Measurements from ENCODE around the gene SH3D19. TPM values are rescaled to one million over a fixed set of nuclear protein-coding genes. Genes with fewer than 3 reads are reported as not detected.

The SH3D19 gene
- total and polyA plus RNA-seq, 9 donors, result 23.5 to 41.7 (median 27.9) TPM

DNA sequence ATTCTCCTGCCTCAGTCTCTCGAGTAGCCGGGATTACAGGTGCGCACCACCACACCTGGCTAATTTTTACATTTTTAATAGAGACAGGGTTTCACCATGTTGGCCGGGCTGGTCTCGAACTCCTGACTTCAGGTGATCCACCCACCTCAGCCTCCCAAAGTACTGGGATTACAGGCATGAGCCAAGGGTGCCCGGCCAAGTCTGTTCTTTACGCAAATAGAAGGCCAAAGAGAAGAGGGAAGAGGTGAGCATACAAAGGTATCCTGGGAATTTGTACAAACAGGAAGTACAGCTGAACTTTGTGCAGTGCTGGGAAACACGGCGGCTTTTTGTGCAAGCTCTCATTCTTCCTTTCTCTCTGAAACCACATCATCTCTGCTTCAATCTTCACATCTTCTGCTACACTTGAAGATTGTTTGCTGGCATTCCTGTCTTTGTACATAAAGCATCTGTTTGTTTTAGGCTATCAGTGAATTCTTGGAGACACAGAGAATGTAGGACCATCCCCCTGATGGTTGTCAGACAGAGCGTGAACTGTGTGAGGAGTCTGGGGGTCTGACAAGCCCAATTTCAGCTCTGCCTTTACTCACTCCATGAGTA, 120.4 kb downstream of the SH3D19 start:
- Histone ChIP-seq H3K4me3 (ENCODE audit: low read length) (no peak overlapping the region), H3K27me3 (ENCODE audit: control insufficient read depth, insufficient read depth, low read length) (no peaks in the 10 kb centered on the region), H3K4me1 (ENCODE audit: control insufficient read depth, insufficient read depth, low read length) (peaks cover 4% of the 10 kb centered on the region), H3K9me3 (replicated peaks; ENCODE audit: control insufficient read depth, low read depth, low read length) (no peaks in the 10 kb centered on the region), H3K36me3 (ENCODE audit: control insufficient read depth, insufficient read depth, low read length) (no peaks in the 10 kb centered on the region), H3K27ac (ENCODE audit: low read length) (no peak overlapping the region)
- no peak for DNase-seq
- 95% methylated on average over 2 of the region's 10 CpGs for WGBS (ENCODE audit: insufficient coverage)

DNA sequence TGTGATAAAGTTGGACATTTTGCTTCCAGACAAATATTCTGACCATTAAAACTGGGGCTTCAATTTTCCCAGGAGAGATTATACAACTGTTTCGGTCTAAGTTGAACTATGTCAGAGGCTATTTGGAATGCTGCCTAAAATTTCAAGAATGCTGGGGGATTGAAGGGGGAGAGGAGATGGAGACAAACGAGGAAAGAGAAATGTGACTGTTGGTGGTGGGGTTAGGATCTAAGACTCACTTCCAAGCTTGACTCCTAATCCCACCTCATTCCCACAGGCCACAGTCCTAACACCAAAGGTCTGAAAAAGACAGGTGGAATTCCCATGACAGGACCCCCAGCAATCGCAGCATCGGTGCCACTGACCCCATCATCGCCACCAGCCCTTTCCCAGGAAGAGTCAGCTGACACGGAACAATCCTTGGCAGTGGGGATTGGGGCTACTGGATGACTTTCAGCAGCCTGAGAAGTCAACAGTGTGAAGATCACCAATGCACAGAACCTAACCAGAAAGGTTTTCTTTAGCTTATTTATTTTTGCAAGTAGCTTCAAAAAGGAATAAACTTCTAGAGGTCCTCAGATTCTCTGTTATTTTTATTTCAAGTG, 122.5 kb downstream of the SH3D19 start:
- WGBS (ENCODE audit: insufficient coverage), result 93% methylated on average over 4 of the region's 6 CpGs
- DNase-seq, result peak; percentile 61
- no peaks in the 10 kb centered on the region for H3K36me3 ChIP-seq (ENCODE audit: control insufficient read depth, insufficient read depth, low read length)
- H3K27ac ChIP-seq (ENCODE audit: low read length), result no peak overlapping the region
- H3K27me3 ChIP-seq (ENCODE audit: control insufficient read depth, insufficient read depth, low read length), result no peaks in the 10 kb centered on the region
- no peaks in the 10 kb centered on the region for H3K9me3 ChIP-seq (replicated peaks; ENCODE audit: control insufficient read depth, low read depth, low read length)
- no peak overlapping the region for H3K4me3 ChIP-seq (ENCODE audit: low read length)
- peaks cover 6% of the 10 kb centered on the region for H3K4me1 ChIP-seq (ENCODE audit: control insufficient read depth, insufficient read depth, low read length)

DNA sequence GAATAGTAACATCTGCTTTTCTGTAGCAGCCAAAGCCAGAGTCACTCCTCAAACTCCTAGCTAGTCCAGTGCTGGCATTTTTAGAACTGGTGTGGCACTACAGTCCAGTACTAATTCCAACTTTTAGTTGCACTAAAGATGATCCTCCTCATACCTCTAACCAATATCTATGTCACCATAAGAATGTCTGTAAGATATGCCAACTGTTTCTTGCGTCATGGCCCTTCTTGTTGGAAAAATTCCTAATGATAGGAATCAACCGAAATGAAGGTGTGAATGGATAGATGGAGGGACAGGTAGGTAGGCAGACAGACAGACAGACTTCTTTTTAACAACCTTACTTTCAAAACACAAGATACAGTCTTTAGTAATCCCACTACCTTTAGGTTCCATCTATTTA, 123.0 kb downstream of the SH3D19 start:
- Histone ChIP-seq H3K36me3 (ENCODE audit: control insufficient read depth, insufficient read depth, low read length) (no peaks in the 10 kb centered on the region), H3K4me1 (ENCODE audit: control insufficient read depth, insufficient read depth, low read length) (peaks cover 6% of the 10 kb centered on the region), H3K9me3 (replicated peaks; ENCODE audit: control insufficient read depth, low read depth, low read length) (no peaks in the 10 kb centered on the region), H3K27me3 (ENCODE audit: control insufficient read depth, insufficient read depth, low read length) (no peaks in the 10 kb centered on the region), H3K4me3 (ENCODE audit: low read length) (no peak overlapping the region), H3K27ac (ENCODE audit: low read length) (no peak overlapping the region)
- WGBS (ENCODE audit: insufficient coverage), result no CpG with 5 or more reads among the region's 2 CpGs
- DNase-seq, result no peak

DNA sequence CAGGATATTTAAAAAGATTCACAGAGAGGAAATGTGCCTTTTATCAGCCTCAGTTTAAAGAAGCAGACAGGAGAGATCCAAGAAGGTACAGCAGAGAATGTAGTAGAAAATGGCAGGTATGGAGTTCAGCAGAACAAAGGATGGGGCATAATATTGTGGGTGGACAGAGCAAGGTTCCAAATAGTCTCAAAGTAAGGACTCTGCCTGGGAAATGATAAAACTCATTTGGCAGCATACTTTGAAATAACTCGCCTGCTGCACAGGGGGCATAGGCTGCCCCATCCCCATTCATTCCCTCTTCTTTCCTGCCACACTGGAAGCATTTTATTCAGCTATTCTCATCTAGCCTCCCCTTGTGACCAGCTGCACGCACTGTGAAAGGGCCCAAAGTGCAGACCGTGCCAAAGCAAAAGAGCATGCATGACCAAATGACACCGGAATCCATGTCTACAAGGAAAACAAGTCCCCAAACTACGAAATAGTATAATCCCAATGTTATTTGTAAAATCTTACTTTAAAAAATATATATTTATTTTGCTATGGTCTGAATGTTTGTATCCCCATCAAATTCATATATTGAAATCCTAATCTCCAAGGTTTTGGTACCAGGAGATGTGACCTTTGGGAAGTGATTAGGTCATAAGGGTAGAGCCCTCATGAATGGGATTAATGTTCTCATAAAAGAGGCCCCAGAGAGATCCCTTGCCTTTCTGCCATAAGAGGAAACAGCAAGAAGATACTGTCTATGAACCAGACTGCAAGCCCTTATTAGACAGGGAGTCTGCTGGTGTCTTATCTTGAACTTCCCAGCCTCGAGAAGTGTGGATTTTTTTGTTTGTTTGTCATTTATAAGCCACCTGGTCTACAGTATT, 125.8 kb downstream of the SH3D19 start:
- Histone ChIP-seq H3K36me3 (ENCODE audit: control insufficient read depth, insufficient read depth, low read length) (no peaks in the 10 kb centered on the region), H3K27me3 (ENCODE audit: control insufficient read depth, insufficient read depth, low read length) (no peaks in the 10 kb centered on the region), H3K9me3 (replicated peaks; ENCODE audit: control insufficient read depth, low read depth, low read length) (no peaks in the 10 kb centered on the region), H3K4me1 (ENCODE audit: control insufficient read depth, insufficient read depth, low read length) (peaks cover 6% of the 10 kb centered on the region), H3K4me3 (ENCODE audit: low read length) (no peak overlapping the region), H3K27ac (ENCODE audit: low read length) (peak overlapping the region; percentile 55)
- peak; percentile 60 for DNase-seq
- WGBS (ENCODE audit: insufficient coverage), result 100% methylated on average over 1 of the region's 6 CpGs

DNA sequence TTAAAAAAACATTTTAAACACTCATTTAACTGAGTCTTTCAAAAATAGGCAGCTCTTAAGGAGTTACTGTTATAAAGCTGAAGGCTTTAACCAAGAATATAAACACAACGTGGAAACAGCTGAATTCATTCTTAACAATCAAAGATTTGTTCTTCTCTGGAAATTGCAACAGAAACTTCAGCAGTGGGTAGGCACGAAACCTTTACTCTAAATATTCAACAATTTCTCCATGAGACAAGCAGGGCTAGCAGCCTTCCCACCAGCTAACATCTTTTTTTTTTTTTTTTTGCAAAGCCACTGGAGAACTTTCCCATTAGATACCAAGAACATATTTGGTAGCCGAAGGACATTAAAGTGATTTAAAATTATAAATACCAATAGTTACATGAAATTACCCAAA, 126.7 kb downstream of the SH3D19 start:
- peak overlapping the region; percentile 55 for H3K27ac ChIP-seq (ENCODE audit: low read length)
- H3K36me3 ChIP-seq (ENCODE audit: control insufficient read depth, insufficient read depth, low read length), result no peaks in the 10 kb centered on the region
- DNase-seq, result peak; percentile 44
- H3K4me3 ChIP-seq (ENCODE audit: low read length), result no peak overlapping the region
- WGBS (ENCODE audit: insufficient coverage), result no CpG with 5 or more reads among the region's 3 CpGs
- peaks cover 6% of the 10 kb centered on the region for H3K4me1 ChIP-seq (ENCODE audit: control insufficient read depth, insufficient read depth, low read length)
- H3K9me3 ChIP-seq (replicated peaks; ENCODE audit: control insufficient read depth, low read depth, low read length), result no peaks in the 10 kb centered on the region
- H3K27me3 ChIP-seq (ENCODE audit: control insufficient read depth, insufficient read depth, low read length), result no peaks in the 10 kb centered on the region

DNA sequence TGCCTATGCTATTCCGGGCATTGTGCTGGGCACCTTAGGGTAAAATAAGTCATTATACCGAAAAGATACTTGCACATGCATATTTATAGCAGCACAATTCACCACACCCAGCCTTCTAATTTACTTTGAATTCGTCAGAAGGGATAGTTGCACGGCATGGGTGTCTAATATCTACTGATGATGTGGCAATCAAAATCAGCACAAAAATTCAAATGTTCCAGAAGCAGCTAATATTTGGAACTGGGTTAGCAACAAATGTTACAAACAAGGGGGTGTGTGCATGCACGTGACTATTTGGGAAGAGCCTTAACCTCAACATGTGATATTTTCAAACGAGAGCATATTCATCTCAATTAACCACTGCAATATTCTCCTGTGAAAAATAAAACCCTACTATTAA, 128.2 kb downstream of the SH3D19 start:
- H3K27ac ChIP-seq (ENCODE audit: low read length), result no peak overlapping the region
- H3K4me1 ChIP-seq (ENCODE audit: control insufficient read depth, insufficient read depth, low read length), result peaks cover 2% of the 10 kb centered on the region
- 100% methylated on average over 1 of the region's 6 CpGs for WGBS (ENCODE audit: insufficient coverage)
- H3K4me3 ChIP-seq (ENCODE audit: low read length), result no peak overlapping the region
- H3K27me3 ChIP-seq (ENCODE audit: control insufficient read depth, insufficient read depth, low read length), result no peaks in the 10 kb centered on the region
- no peaks in the 10 kb centered on the region for H3K9me3 ChIP-seq (replicated peaks; ENCODE audit: control insufficient read depth, low read depth, low read length)
- no peaks in the 10 kb centered on the region for H3K36me3 ChIP-seq (ENCODE audit: control insufficient read depth, insufficient read depth, low read length)
- peak; percentile 32 for DNase-seq

DNA sequence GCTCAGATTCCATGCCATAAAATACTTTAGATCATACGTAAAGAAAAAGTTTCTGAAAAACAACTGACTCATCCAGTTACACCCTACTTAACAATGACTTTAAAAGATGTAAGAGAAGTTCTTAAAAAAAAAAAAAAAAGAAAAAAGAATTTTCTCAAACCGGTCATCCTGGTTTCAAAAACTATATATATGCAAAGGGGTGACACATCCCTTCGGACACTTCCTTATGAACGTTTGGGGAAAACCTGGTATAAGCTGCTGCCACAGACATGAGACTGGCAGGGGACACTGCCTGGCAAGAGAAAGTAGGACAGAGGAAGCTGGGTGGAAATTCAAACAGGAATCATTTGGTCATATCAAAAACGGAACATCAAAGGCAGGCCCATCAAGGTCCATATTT, 129.6 kb downstream of the SH3D19 start:
- H3K27ac ChIP-seq (ENCODE audit: low read length), result no peak overlapping the region
- no peak overlapping the region for H3K4me3 ChIP-seq (ENCODE audit: low read length)
- no peaks in the 10 kb centered on the region for H3K27me3 ChIP-seq (ENCODE audit: control insufficient read depth, insufficient read depth, low read length)
- no peaks in the 10 kb centered on the region for H3K9me3 ChIP-seq (replicated peaks; ENCODE audit: control insufficient read depth, low read depth, low read length)
- DNase-seq, result peak; percentile 40
- no CpG with 5 or more reads among the region's 5 CpGs for WGBS (ENCODE audit: insufficient coverage)
- H3K4me1 ChIP-seq (ENCODE audit: control insufficient read depth, insufficient read depth, low read length), result peaks cover 2% of the 10 kb centered on the region
- H3K36me3 ChIP-seq (ENCODE audit: control insufficient read depth, insufficient read depth, low read length), result no peaks in the 10 kb centered on the region

DNA sequence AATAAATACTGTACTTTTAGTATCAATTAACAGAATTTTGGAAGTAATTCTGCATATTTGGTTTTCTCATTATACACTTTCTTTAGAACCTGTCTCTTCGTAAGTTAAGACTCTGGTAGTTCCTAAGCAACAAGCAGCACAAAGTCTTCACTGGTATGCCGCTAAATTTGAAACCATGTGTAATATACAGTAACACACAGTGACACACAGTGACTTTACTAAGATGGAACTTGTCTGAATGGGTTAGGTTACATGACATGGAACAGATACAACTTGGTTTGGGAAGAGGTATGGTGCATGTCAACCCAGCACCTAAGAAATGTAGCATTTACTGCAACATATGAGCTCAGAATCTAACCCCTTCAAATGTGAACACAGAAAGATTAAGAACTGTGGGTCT, 132.0 kb downstream of the SH3D19 start:
- Histone ChIP-seq H3K27me3 (ENCODE audit: control insufficient read depth, insufficient read depth, low read length) (no peaks in the 10 kb centered on the region), H3K27ac (ENCODE audit: low read length) (no peak overlapping the region), H3K4me1 (ENCODE audit: control insufficient read depth, insufficient read depth, low read length) (no peaks in the 10 kb centered on the region), H3K9me3 (replicated peaks; ENCODE audit: control insufficient read depth, low read depth, low read length) (peaks cover 2% of the 10 kb centered on the region), H3K4me3 (ENCODE audit: low read length) (no peak overlapping the region), H3K36me3 (ENCODE audit: control insufficient read depth, insufficient read depth, low read length) (no peaks in the 10 kb centered on the region)
- DNase-seq, result no peak
- no CpG with 5 or more reads among the region's 2 CpGs for WGBS (ENCODE audit: insufficient coverage)

DNA sequence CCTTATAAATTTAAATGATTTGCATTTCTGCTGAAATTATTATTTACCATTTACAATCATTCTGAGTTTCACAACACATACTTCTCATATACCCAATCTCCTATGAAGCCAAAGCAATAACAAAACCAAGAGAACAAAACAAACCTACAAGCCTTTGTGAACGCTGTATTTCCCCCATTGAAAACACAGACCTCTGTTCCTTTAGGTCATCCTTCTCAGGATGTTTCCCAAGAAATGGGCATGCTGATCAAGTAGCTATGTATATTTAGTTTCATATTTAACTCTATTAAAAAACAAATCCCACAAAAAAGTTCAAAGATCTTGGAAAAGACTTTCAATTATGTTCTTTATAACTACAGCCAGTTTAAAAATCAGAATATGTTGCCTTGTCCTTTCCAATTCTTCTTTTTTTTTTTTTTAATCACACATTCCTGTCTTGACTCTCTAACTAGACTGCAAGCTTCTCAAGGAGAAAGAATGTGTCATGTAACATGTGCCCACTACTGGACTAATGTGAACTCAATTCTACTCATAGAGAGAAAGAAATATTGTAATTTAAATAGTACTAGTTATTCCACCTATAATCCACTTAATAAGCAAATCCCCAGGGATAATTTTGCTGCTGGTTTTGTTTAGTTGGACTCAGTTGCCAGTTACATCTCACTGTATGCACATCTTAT, 132.7 kb downstream of the SH3D19 start:
- DNase-seq, result no peak
- no peak overlapping the region for H3K27ac ChIP-seq (ENCODE audit: low read length)
- H3K4me3 ChIP-seq (ENCODE audit: low read length), result no peak overlapping the region
- H3K27me3 ChIP-seq (ENCODE audit: control insufficient read depth, insufficient read depth, low read length), result no peaks in the 10 kb centered on the region
- no CpG with 5 or more reads among the region's 1 CpG for WGBS (ENCODE audit: insufficient coverage)
- H3K9me3 ChIP-seq (replicated peaks; ENCODE audit: control insufficient read depth, low read depth, low read length), result peaks cover 2% of the 10 kb centered on the region
- no peaks in the 10 kb centered on the region for H3K4me1 ChIP-seq (ENCODE audit: control insufficient read depth, insufficient read depth, low read length)
- no peaks in the 10 kb centered on the region for H3K36me3 ChIP-seq (ENCODE audit: control insufficient read depth, insufficient read depth, low read length)
